Effector memory CD8-positive, alpha-beta T cell (primary cell): ENCODE data around the gene CCDC107.

Source experiments
- ATAC-seq: fragments of 150-1000 bp; cut with Tn5 transposase; replicated peaks from 2 replicates; pipeline ENCODE4 v1.10.0; 2021; ENCODE audit warnings: mild to moderate bottlenecking, moderate library complexity
- DNase-seq, 3 experiments: peaks; one replicate each; pipeline ENCODE4 v3.0.0; 2021
- H3K27ac Mint-ChIP-seq, 2 donors: one replicate each; pipeline ENCODE4 v1.8.0; 2022; ENCODE audit warnings: mild to moderate bottlenecking in 2 of 2, mixed read lengths in 2 of 2, moderate library complexity in 2 of 2
- H3K27me3 Mint-ChIP-seq, 2 donors: one replicate each; pipeline ENCODE4 v1.8.0; 2022; ENCODE audit warnings: mixed read lengths in 2 of 2
- H3K36me3 Mint-ChIP-seq: one replicate; pipeline ENCODE4 v1.8.0; 2022; ENCODE audit warnings: mild to moderate bottlenecking, moderate library complexity, mixed read lengths; ENCODE audit not compliant: insufficient read depth
- H3K4me1 Mint-ChIP-seq, 2 donors: one replicate each; pipeline ENCODE4 v1.8.0; 2022; ENCODE audit warnings: low read depth in 2 of 2, mixed read lengths in 2 of 2
- H3K4me3 Mint-ChIP-seq, 2 donors: one replicate each; pipeline ENCODE4 v1.8.0; 2022; ENCODE audit warnings: mild to moderate bottlenecking in 2 of 2, mixed read lengths in 2 of 2, moderate library complexity in 2 of 2
- H3K9me3 Mint-ChIP-seq, 2 donors: one replicate each; pipeline ENCODE4 v1.8.0; 2022; ENCODE audit warnings: mixed read lengths in 2 of 2

Gene CCDC107

GRCh38 chr9:35697486-35697885, 39.4 kb downstream of the CCDC107 start:
- peaks cover 4% of the 10 kb centered on the region for H3K36me3 Mint-ChIP-seq
- no peaks in the 10 kb centered on the region for H3K9me3 Mint-ChIP-seq
- H3K4me3 Mint-ChIP-seq: no peak overlapping the region
- H3K4me1 Mint-ChIP-seq: peaks cover 11 to 13% of the 10 kb centered on the region in 2 donors
- no peaks in the 10 kb centered on the region for H3K27me3 Mint-ChIP-seq
- DNase-seq (no peak), ATAC-seq (no peak)
- peak overlapping the region; percentile 12 to 75 for H3K27ac Mint-ChIP-seq

- no peaks in the 10 kb centered on the region for H3K27me3 Mint-ChIP-seq
- H3K9me3 Mint-ChIP-seq: no peaks in the 10 kb centered on the region
- H3K27ac Mint-ChIP-seq: no peak overlapping the region
Observed at GRCh38 chr9:35698231-35698630, 40.1 kb downstream of the CCDC107 start.

DNA sequence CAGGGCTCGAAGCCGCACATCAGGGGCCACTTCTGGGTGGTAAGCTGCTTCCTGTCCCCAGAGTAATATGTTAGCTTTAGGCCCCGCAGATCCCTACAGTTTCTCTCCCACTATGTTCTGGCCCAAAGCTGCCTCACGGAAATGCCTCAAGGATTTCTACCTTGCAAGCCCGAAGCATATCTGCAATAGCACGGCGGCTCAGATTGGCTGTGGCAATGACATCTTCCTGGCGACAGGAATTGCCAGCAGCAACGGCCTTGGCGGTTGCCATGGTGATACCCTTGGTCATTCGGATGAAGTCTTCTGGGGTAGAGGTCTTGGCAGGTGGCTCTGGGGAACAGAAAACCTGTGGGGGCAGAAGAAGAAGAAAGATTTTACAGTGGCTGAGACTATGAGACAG, 41.9 kb downstream of the CCDC107 start:
- Mint-ChIP-seq H3K27ac (no peak overlapping the region), H3K36me3 (peaks cover 9% of the 10 kb centered on the region), H3K27me3 (no peaks in the 10 kb centered on the region), H3K9me3 (no peaks in the 10 kb centered on the region), H3K4me3 (no peak overlapping the region), H3K4me1 (peaks cover 11 to 13% of the 10 kb centered on the region in 2 donors)
- DNase-seq (no peak), ATAC-seq (no peak)

More at GRCh38 chr9:35698231-35698630, 40.1 kb downstream of the CCDC107 start:
- H3K4me1 Mint-ChIP-seq: peaks cover 11 to 13% of the 10 kb centered on the region in 2 donors
- ATAC-seq (no peak), DNase-seq (no peak)
- H3K4me3 Mint-ChIP-seq: no peak overlapping the region
- H3K36me3 Mint-ChIP-seq: peaks cover 4% of the 10 kb centered on the region

GRCh38 chr9:35700942-35701341, 42.9 kb downstream of the CCDC107 start:
- H3K4me1 Mint-ChIP-seq: peaks cover 11 to 13% of the 10 kb centered on the region in 2 donors
- H3K4me3 Mint-ChIP-seq: no peak overlapping the region
- no peaks in the 10 kb centered on the region for H3K27me3 Mint-ChIP-seq
- peaks cover 18% of the 10 kb centered on the region for H3K36me3 Mint-ChIP-seq
- no peak overlapping the region for H3K27ac Mint-ChIP-seq
- ATAC-seq: no peak
- H3K9me3 Mint-ChIP-seq: no peaks in the 10 kb centered on the region
- no peak for DNase-seq

DNA sequence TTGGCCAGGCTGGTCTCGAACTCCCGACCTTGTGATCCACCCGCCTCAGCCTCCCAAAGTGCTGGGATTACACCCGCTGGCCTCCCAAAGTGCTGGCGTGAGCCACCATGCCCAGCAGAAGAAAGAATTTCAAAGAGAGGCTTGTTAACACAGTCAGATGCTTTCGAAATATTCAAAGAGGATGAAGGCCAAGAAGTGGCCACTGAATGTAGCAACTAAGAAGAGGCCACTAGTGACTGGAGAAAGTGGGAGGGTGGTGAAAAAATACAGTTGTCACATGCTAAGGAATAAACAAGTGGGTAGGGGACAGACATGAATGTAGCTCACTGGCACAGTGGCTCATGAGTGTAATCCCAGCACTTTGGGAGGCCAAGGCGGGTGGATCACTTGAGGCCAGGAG, 44.6 kb downstream of the CCDC107 start:
- H3K9me3 Mint-ChIP-seq: no peaks in the 10 kb centered on the region
- ATAC-seq (no peak), DNase-seq (no peak)
- peak overlapping the region in 1 of 2 donors; percentile 44 for H3K27ac Mint-ChIP-seq
- peaks cover 35% of the 10 kb centered on the region for H3K36me3 Mint-ChIP-seq
- no peak overlapping the region for H3K4me3 Mint-ChIP-seq
- no peaks in the 10 kb centered on the region for H3K27me3 Mint-ChIP-seq
- no peaks in the 10 kb centered on the region for H3K4me1 Mint-ChIP-seq

GRCh38 chr9:35703906-35704672, 46.0 kb downstream of the CCDC107 start:
- Mint-ChIP-seq H3K27ac (peak overlapping the region in 1 of 2 donors; percentile 14), H3K27me3 (no peaks in the 10 kb centered on the region)

GRCh38 chr9:35705372-35705771, 47.3 kb downstream of the CCDC107 start:
- no peak overlapping the region for H3K4me3 Mint-ChIP-seq
- H3K9me3 Mint-ChIP-seq: no peaks in the 10 kb centered on the region
- no peaks in the 10 kb centered on the region for H3K4me1 Mint-ChIP-seq
- no peaks in the 10 kb centered on the region for H3K27me3 Mint-ChIP-seq
- peak overlapping the region in 1 of 2 donors; percentile 13 for H3K27ac Mint-ChIP-seq
- ATAC-seq: no peak
- DNase-seq: no peak
- H3K36me3 Mint-ChIP-seq: peaks cover 61% of the 10 kb centered on the region

More at GRCh38 chr9:35703906-35704672, 46.0 kb downstream of the CCDC107 start:
- Mint-ChIP-seq H3K4me3 (no peak overlapping the region), H3K4me1 (no peaks in the 10 kb centered on the region), H3K36me3 (peaks cover 49% of the 10 kb centered on the region), H3K9me3 (no peaks in the 10 kb centered on the region)
- no peak for ATAC-seq
- no peak for DNase-seq

DNA sequence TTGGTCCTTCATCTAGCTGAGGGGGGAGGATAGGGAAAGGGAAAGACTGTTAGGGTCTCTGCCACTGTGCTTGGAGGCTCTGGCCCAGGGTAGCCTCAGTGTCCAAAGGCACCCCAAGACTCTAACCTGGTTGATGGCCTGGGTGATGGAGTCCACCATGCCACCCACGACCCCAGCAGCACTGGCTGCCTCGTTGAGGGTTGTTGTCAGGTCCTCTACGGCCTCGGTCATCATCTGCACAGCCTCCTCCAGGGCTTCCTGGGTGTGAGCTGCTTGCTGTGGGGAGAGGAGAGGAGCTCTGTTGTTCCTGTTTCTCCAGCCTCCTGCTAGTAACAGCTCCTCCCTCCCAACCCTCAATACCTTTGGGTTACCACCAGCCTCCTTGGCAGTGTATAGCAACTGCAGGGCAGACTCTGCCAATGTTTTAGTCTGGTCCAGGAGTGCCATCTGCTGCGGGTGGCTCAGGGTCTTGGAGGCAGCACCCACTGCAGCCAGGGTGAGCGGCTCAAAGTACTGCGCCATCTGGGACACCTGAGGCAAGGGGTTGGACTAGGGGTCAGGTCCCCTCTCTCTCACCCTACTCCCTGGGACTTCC, 47.8 kb downstream of the CCDC107 start:
- H3K36me3 Mint-ChIP-seq: peaks cover 67% of the 10 kb centered on the region

DNA sequence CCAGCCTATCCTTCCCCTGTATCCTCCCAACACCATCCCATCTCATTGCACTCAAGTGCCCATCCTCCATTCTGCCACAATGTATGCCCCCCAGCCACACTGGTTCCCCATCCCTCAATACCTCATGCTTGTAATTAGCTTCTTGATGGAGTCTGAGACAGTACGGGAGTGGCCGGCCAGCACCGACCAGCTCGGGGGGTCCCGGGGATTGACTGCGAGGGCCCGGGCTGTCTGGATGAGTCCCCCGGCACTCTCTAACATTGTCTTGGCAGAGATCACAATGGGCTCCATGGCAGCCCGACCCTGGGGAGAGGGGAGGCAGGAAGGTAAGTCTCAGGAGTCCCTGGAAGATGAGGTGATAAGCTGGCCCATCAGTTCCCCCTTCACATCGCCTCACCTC, 48.9 kb downstream of the CCDC107 start:
- ATAC-seq: no peak
- H3K27me3 Mint-ChIP-seq: no peaks in the 10 kb centered on the region
- peaks cover 77% of the 10 kb centered on the region for H3K36me3 Mint-ChIP-seq
- no peak overlapping the region for H3K4me3 Mint-ChIP-seq
- no peaks in the 10 kb centered on the region for H3K4me1 Mint-ChIP-seq
- no peak for DNase-seq
- H3K9me3 Mint-ChIP-seq: no peaks in the 10 kb centered on the region
- H3K27ac Mint-ChIP-seq: peak overlapping the region; percentile 48 to 58

More for the DNA sequence above, 47.8 kb downstream of the CCDC107 start:
- DNase-seq (no peak), ATAC-seq (no peak)
- Mint-ChIP-seq H3K27ac (peak overlapping the region in 1 of 2 donors; percentile 13), H3K4me1 (no peaks in the 10 kb centered on the region), H3K27me3 (no peaks in the 10 kb centered on the region), H3K4me3 (no peak overlapping the region), H3K9me3 (no peaks in the 10 kb centered on the region)

GRCh38 chr9:35708146-35708545, 50.1 kb downstream of the CCDC107 start:
- H3K9me3 Mint-ChIP-seq: no peaks in the 10 kb centered on the region
- no peak for ATAC-seq
- no peak for DNase-seq
- no peak overlapping the region for H3K4me3 Mint-ChIP-seq
- H3K36me3 Mint-ChIP-seq: peaks cover 89% of the 10 kb centered on the region
- H3K4me1 Mint-ChIP-seq: no peaks in the 10 kb centered on the region
- H3K27ac Mint-ChIP-seq: peak overlapping the region in 1 of 2 donors; percentile 72
- no peaks in the 10 kb centered on the region for H3K27me3 Mint-ChIP-seq

GRCh38 chr9:35710818-35711500, 52.9 kb downstream of the CCDC107 start:
- H3K36me3 Mint-ChIP-seq: peaks cover 96% of the 10 kb centered on the region
- no peak overlapping the region for H3K4me3 Mint-ChIP-seq
- H3K4me1 Mint-ChIP-seq: peaks cover 4 to 5% of the 10 kb centered on the region in 2 donors
- H3K9me3 Mint-ChIP-seq: no peaks in the 10 kb centered on the region
- DNase-seq (no peak), ATAC-seq (no peak)
- H3K27ac Mint-ChIP-seq: peak overlapping the region in 1 of 2 donors; percentile 55
- H3K27me3 Mint-ChIP-seq: no peaks in the 10 kb centered on the region
